Muscle of arm (tissue), 12 donors: ENCODE data around the gene BCL7A. TPM values are rescaled to one million over a fixed set of nuclear protein-coding genes. Genes with fewer than 3 reads are reported as not detected.
A peak's percentile ranks its signal among the peaks of the same experiment; 100 is the strongest.
"Not testable (repeated sequence)": the region's sequence is repeated elsewhere in the genome, so short reads cannot be mapped to it uniquely, and the experiment has no call there.

ENCODE experiments used
- DNase-seq: peaks from one replicate; pipeline ENCODE4 v3.0.0-alpha.2; 2013
- polyA plus RNA-seq, 12 donors: library from polyadenylated mRNA; unstranded; fragments of 120-200 nt; gene quantifications; one replicate each; pipeline ENCODE4 v1.2.1, GENCODE V29; 2013; ENCODE audit not compliant: insufficient read length in 12 of 12

BCL7A gene
- polyA plus RNA-seq, 12 donors, result 13.0 to 22.2 (median 15.7) TPM; not detected in 1

GRCh38 chr12:122023339-122024131, 1.9 kb downstream of the BCL7A start:
- peak; percentile 87 for DNase-seq

- DNase-seq, result no peak
These were observed 2.6 kb downstream of the BCL7A start for GRCh38 chr12:122024132-122024785.

GRCh38 chr12:122026706-122027333, 5.1 kb downstream of the BCL7A start:
- DNase-seq, result no peak

- no peak for DNase-seq
These were observed 6.7 kb downstream of the BCL7A start for GRCh38 chr12:122028165-122028904.

GRCh38 chr12:122028905-122029560, 7.3 kb downstream of the BCL7A start:
- DNase-seq, result no peak

GRCh38 chr12:122029620-122030423, 8.1 kb downstream of the BCL7A start:
- no peak for DNase-seq

GRCh38 chr12:122030424-122031035, 8.8 kb downstream of the BCL7A start:
- no peak for DNase-seq

- no peak for DNase-seq
These were observed 9.9 kb downstream of the BCL7A start for GRCh38 chr12:122031342-122032216.

GRCh38 chr12:122032580-122032979, 10.9 kb downstream of the BCL7A start:
- DNase-seq, result no peak

- DNase-seq, result no peak
These were observed 13.6 kb downstream of the BCL7A start for GRCh38 chr12:122035292-122035691.

- DNase-seq, result no peak
These were observed 14.5 kb downstream of the BCL7A start for GRCh38 chr12:122036153-122036552.

- DNase-seq, result no peak
These were observed 19.1 kb downstream of the BCL7A start for GRCh38 chr12:122040579-122041386.

GRCh38 chr12:122041458-122041857, 19.8 kb downstream of the BCL7A start:
- not testable (repeated sequence) for DNase-seq

GRCh38 chr12:122042910-122043309, 21.2 kb downstream of the BCL7A start:
- no peak for DNase-seq

- DNase-seq, result no peak
These were observed 21.8 kb downstream of the BCL7A start for GRCh38 chr12:122043476-122043875.

- DNase-seq, result no peak
These were observed 23.6 kb downstream of the BCL7A start for GRCh38 chr12:122045262-122045661.

- no peak for DNase-seq
These were observed 24.5 kb downstream of the BCL7A start for GRCh38 chr12:122046145-122046544.

- DNase-seq, result no peak
These were observed 26.5 kb downstream of the BCL7A start for GRCh38 chr12:122048151-122048550.
